GM12878 (cell line): Measurements from ENCODE around the gene FGFR4. TPM values are rescaled to one million over a fixed set of nuclear protein-coding genes. Genes with fewer than 3 reads are reported as not detected.

Experiments
- ATAC-seq: fragments of 200-7000 bp; cut with Tn5 transposase; 3 replicates; pipeline ENCODE4 v1.9.1; 2020; ENCODE audit warnings: mild to moderate bottlenecking, moderate library complexity
- BruUV-seq: library from RNA; stranded (reverse); fragments of 400-500 nt; replicated peaks from 2 replicates; lab custom pipeline; 2021; lab: Mats Ljungman, UMichigan
- CTCF ChIA-PET: fragments of 300-600 bp; sonication (Branson Sonifier 250); formaldehyde crosslinking; extraction: SDS; loops from one replicate; lab custom pipeline; 2021; ENCODE audit warnings: inconsistent platforms; lab: Yijun Ruan, JAX
- POLR2A ChIA-PET: fragments of 350-600 bp; formaldehyde crosslinking; extraction: SDS; loops from one replicate; lab custom pipeline; 2021; ENCODE audit warnings: inconsistent platforms; lab: Charles Lee
- RAD21 ChIA-PET: fragments of 300-600 bp; sonication (Branson Sonifier 250); formaldehyde crosslinking; loops from one replicate; lab custom pipeline; 2023; ENCODE audit warnings: antibody characterized with exemption; ENCODE audit not compliant: unreplicated experiment; lab: Charles Lee
- SMC1A ChIA-PET: fragments of 300-600 bp; sonication (Branson Sonifier 250); formaldehyde crosslinking; loops from one replicate; lab custom pipeline; 2023; ENCODE audit not compliant: unreplicated experiment, uncharacterized antibody; lab: Charles Lee
- DNase-seq: peaks from one replicate; pipeline ENCODE4 v3.0.0-alpha.2; 2011; ENCODE audit warnings: low read depth, low spot score
- FAIRE-seq: peaks from 3 replicates; lab custom pipeline; 2011; peaks lifted over from hg19 to GRCh38; lab: Jason Lieb, UNC
- H2AFZ ChIP-seq: 2 replicates; pipeline ENCODE4 v1.6.0; 2011; ENCODE audit warnings: low read depth, low read length, control low read depth; ENCODE audit not compliant: control insufficient read depth
- H3K27ac ChIP-seq: 2 replicates; pipeline ENCODE4 v1.5.1; 2011; ENCODE audit warnings: control low read depth; ENCODE audit not compliant: control insufficient read depth, insufficient read depth
- H3K27me3 ChIP-seq, 2 experiments: replicated peaks in 1 of 2; 2 replicates each; pipeline versions ENCODE4 v1.6.0 to v1.6.1; 2011; ENCODE audit warnings: low read length in 1 of 2; ENCODE audit not compliant: control insufficient read depth in 2 of 2, insufficient read depth in 2 of 2
- H3K36me3 ChIP-seq, 2 experiments: 2 replicates each; pipeline ENCODE4 v1.5.1; 2011; ENCODE audit warnings: low read length in 1 of 2; ENCODE audit not compliant: control insufficient read depth in 2 of 2, insufficient read depth in 2 of 2
- H3K4me1 ChIP-seq: 2 replicates; pipeline ENCODE4 v1.6.1; 2011; ENCODE audit warnings: mild to moderate bottlenecking, low read length, moderate library complexity, mixed read lengths; ENCODE audit not compliant: control insufficient read depth, insufficient read depth
- H3K4me2 ChIP-seq: 2 replicates; pipeline ENCODE4 v1.6.0; 2011; ENCODE audit warnings: control low read depth; ENCODE audit not compliant: control insufficient read depth, insufficient read depth
- H3K4me3 ChIP-seq: fragments of 200-600 bp; sonication (generic); 2 replicates; pipeline ENCODE4 v1.5.1; 2016
- H3K79me2 ChIP-seq: 2 replicates; pipeline ENCODE4 v1.6.0; 2011; ENCODE audit warnings: low read length; ENCODE audit not compliant: control insufficient read depth, insufficient read depth
- H3K9ac ChIP-seq: 2 replicates; pipeline ENCODE4 v1.8.0; 2011; ENCODE audit warnings: low read length, control low read depth, mixed read lengths; ENCODE audit not compliant: control insufficient read depth, insufficient read depth
- H3K9me3 ChIP-seq: replicated peaks from 3 replicates; pipeline ENCODE4 v1.5.1; 2011; ENCODE audit warnings: mild to moderate bottlenecking, low read length; ENCODE audit not compliant: control insufficient read depth, insufficient read depth
- H4K20me1 ChIP-seq: 2 replicates; pipeline ENCODE4 v1.6.0; 2011; ENCODE audit not compliant: control insufficient read depth, insufficient read depth
- HDAC6 ChIP-seq: fragments of 200-600 bp; sonication (generic); IDR thresholded peaks from one replicate; pipeline ENCODE4 v1.8.0; 2017; ENCODE audit warnings: antibody characterized with exemption; ENCODE audit not compliant: unreplicated experiment
- ZBTB11 ChIP-seq: fragments of 450-650 bp; formaldehyde crosslinking; IDR thresholded peaks from 2 replicates; pipeline ENCODE4 v1.5.0; 2022; ENCODE audit warnings: mild to moderate bottlenecking, missing genetic modification characterization
- ZBTB40 ChIP-seq: fragments of 450-650 bp; IDR thresholded peaks from 2 replicates; pipeline ENCODE4 v1.6.1; 2016; ENCODE audit warnings: mild to moderate bottlenecking, moderate library complexity, borderline replicate concordance
- WGBS: methylation state at CpG from one replicate; pipeline ENCODE4 v1.1.6; 2016; ENCODE audit warnings: low lambda C conversion rate; ENCODE audit not compliant: insufficient replicate concordance, insufficient coverage; ENCODE audit errors: missing lambda C conversion rate; 5-methylcytosine and 5-hydroxymethylcytosine counted together
- in situ Hi-C: fragments of 300-500 bp; cut with MboI; formaldehyde crosslinking; loops from 9 replicates; pipeline ENCODE4 v1.14.3; 2018; ENCODE audit warnings: mixed read lengths
- intact Hi-C: fragments of 100-400 bp; cut with micrococcal nuclease; formaldehyde crosslinking; loops from one replicate; pipeline ENCODE4 v1.14.2; 2022; ENCODE audit not compliant: unreplicated experiment
- polyA plus RNA-seq, 11 experiments: library from polyadenylated mRNA; depleted of rRNA in 4 of 11; unstranded in 6 of 11; stranded (reverse) in 5 of 11; fragments of >200 nt; fragmentation: Nextera tagmentation in 4 of 11; fragmentation: Illumina TruSeq in 1 of 11; extraction: Ambion mirVana in 4 of 11; extraction: Trizol in 1 of 11; gene quantifications; 1 replicate in 1 of 11; 2 replicates in 10 of 11; pipeline versions ENCODE4 v1.2.1 to v1.2.3, GENCODE V29; 2011 to 2016; ENCODE audit warnings: inconsistent platforms in 2 of 11, missing spikeins in 2 of 11, low read depth in 1 of 11
- total RNA-seq, 4 experiments: library from RNA; depleted of rRNA in 3 of 4; stranded (reverse); fragments of >200 nt in 3 of 4; fragmentation: Illumina TruSeq in 1 of 4; extraction: Trizol in 1 of 4; gene quantifications; 2 replicates each; pipeline versions ENCODE4 v1.2.1 to v1.2.3, GENCODE V29; 2013 to 2021

FGFR4 gene
- total and polyA plus RNA-seq, 10 of the 15 experiments (the other 5 are each of a cell fraction or from before 2014, with no cell fraction given): 0.17 to 0.77 (median 0.28) TPM; not detected in 5

GRCh38 chr5:177131352-177132135, 44.8 kb downstream of the FGFR4 start:
- intact Hi-C loops: no loop called here
- ChIA-PET CTCF (no interaction called here), SMC1A (no interaction called here), RAD21 (interaction anchor here (1.6 kb wide), 1 partner anchor 18 kb away, joined by 6 read pairs; no protein-coding TSS in a partner anchor), POLR2A (interaction anchor here (0.7 to 1.2 kb wide), 2 partner anchors 117 to 170 kb away, joined by 3 to 4 read pairs; no protein-coding TSS in a partner anchor)
- Histone ChIP-seq H3K27ac (no peak overlapping the region), H3K79me2 (peaks cover 25% of the 10 kb centered on the region), H4K20me1 (no peaks in the 10 kb centered on the region), H3K27me3 (no peaks in the 10 kb centered on the region), H3K9me3 (no peaks in the 10 kb centered on the region), H3K4me1 (peaks cover 27% of the 10 kb centered on the region), H3K4me3 (no peak overlapping the region), H3K4me2 (no peak overlapping the region), H3K9ac (no peak overlapping the region), H2AFZ (no peak overlapping the region), H3K36me3 (peaks cover 0 to 9% of the 10 kb centered on the region in 2 experiments; a peak in 1 of 4 replicates)
- no peak for TF ChIP-seq HDAC6
- TF ChIP-seq ZBTB40: no peak
- TF ChIP-seq ZBTB11 (CRISPR knock-in tag): no peak
- no peak for ATAC-seq
- WGBS: 93% methylated on average over 31 of the region's 31 CpGs
- in situ Hi-C loops: no loop called here
- no peak for FAIRE-seq
- BruUV-seq: no TSS peak
- DNase-seq: no peak
